Transverse colon (tissue), 4 donors: ENCODE data around the gene SRGAP1. TPM values are rescaled to one million over a fixed set of nuclear protein-coding genes. Genes with fewer than 3 reads are reported as not detected.

ENCODE experiments used
- DNase-seq: peaks from one replicate; pipeline ENCODE4 v3.0.0-alpha.2; 2019
- H3K27ac ChIP-seq, 4 donors: fragments of 200-600 bp; sonication (generic); 2 replicates each; pipeline ENCODE4 v1.5.1; 2016 to 2018; ENCODE audit warnings: inconsistent platforms in 4 of 4
- H3K27me3 ChIP-seq: fragments of 200-600 bp; sonication (generic); 2 replicates; pipeline ENCODE4 v1.5.1; 2017; ENCODE audit warnings: inconsistent platforms
- H3K36me3 ChIP-seq, 4 donors: fragments of 200-600 bp; sonication (generic); 2 replicates each; pipeline ENCODE4 v1.5.1; 2017 to 2019; ENCODE audit warnings: inconsistent platforms in 4 of 4
- H3K4me1 ChIP-seq, 4 donors: fragments of 200-600 bp; sonication (generic); 2 replicates each; pipeline ENCODE4 v1.5.1; 2017 to 2020; ENCODE audit warnings: inconsistent platforms in 4 of 4
- H3K4me3 ChIP-seq, 4 donors: fragments of 200-600 bp; sonication (generic); 1 replicate in 1 of 4; 2 replicates in 3 of 4; pipeline versions ENCODE4 v1.5.1 to v1.6.1; 2017 to 2019; ENCODE audit warnings: inconsistent platforms in 4 of 4
- H3K9me3 ChIP-seq, 2 donors: fragments of 200-600 bp; sonication (generic); 2 replicates each; pipeline ENCODE4 v1.5.1; 2017 to 2019; ENCODE audit warnings: inconsistent platforms in 2 of 2
- CTCF ChIP-seq, 5 experiments: fragments of 200-600 bp in 3 of 5; fragments of 450-650 bp in 2 of 5; sonication (generic) in 3 of 5; IDR thresholded peaks; 1 replicate in 2 of 5; 2 replicates in 3 of 5; pipeline ENCODE4 v1.5.1; 2016 to 2017; ENCODE audit warnings: antibody characterized with exemption in 5 of 5, inconsistent platforms in 3 of 5, mild to moderate bottlenecking in 2 of 5, moderate library complexity in 1 of 5
- EP300 ChIP-seq: sonication (generic); formaldehyde crosslinking; IDR thresholded peaks from one replicate; pipeline ENCODE4 v1.6.1; 2017; ENCODE audit warnings: antibody characterized with exemption, low read depth
- POLR2A ChIP-seq: fragments of 450-650 bp; IDR thresholded peaks from one replicate; pipeline ENCODE4 v1.6.1; 2016; ENCODE audit warnings: antibody characterized with exemption, mild to moderate bottlenecking, moderate library complexity
- POLR2AphosphoS5 ChIP-seq, 3 donors: sonication (generic); formaldehyde crosslinking; IDR thresholded peaks; one replicate each; pipeline ENCODE4 v1.6.1; 2016; ENCODE audit warnings: antibody characterized with exemption in 3 of 3
- WGBS, 2 donors: methylation state at CpG; one replicate each; pipeline ENCODE4 v1.1.5; 2018; ENCODE audit warnings: low coverage in 1 of 2; 5-methylcytosine and 5-hydroxymethylcytosine counted together
- in situ Hi-C, 4 donors: fragments of 200-750 bp; cut with MboI; loops; one replicate each; pipeline versions ENCODE4 v1.15.0 to v1.15.1; 2017; ENCODE audit warnings: low sequenced_read_pairs in 3 of 4, low pct_ligation_motif_present in 1 of 4, low pct_unique_long_range_greater_than_20kb in 1 of 4
- intact Hi-C: fragments of 100-400 bp; cut with DNase I; formaldehyde crosslinking; loops from one replicate; pipeline ENCODE4 v1.15.1; 2023; ENCODE audit warnings: low total_unique reads
- total RNA-seq, 4 donors: library from RNA; depleted of rRNA; stranded (reverse); fragments of >200 nt; gene quantifications; one replicate each; pipeline ENCODE4 v1.1.0, GENCODE V29; 2016

Gene SRGAP1
- total RNA-seq, 4 donors from 2014 or later: 16.0 to 720 (median 51.4) TPM

- in situ Hi-C loops: no loop called here
- no peaks in the 10 kb centered on the region for H3K9me3 ChIP-seq
Observed at GRCh38 chr12:64061868-64062375, 217.4 kb downstream of the SRGAP1 start.

GRCh38 chr12:64063121-64063520 lies 218.6 kb downstream of the SRGAP1 start:
- DNase-seq: no peak
- intact Hi-C loops: no loop called here
- Histone ChIP-seq H3K27me3 (no peaks in the 10 kb centered on the region), H3K4me1 (no peaks in the 10 kb centered on the region), H3K4me3 (no peak overlapping the region), H3K36me3 (peaks cover 0 to 5% (median 0%) of the 10 kb centered on the region in 4 donors), H3K9me3 (no peaks in the 10 kb centered on the region), H3K27ac (no peak overlapping the region)
- in situ Hi-C loops: no loop called here
- WGBS, 2 donors: 80 to 97% methylated on average over 3 of the region's 3 CpGs
- TF ChIP-seq EP300 (no peak), POLR2A (no peak), POLR2AphosphoS5 (IDR thresholded peaks at IDR 0.05) (no peak), CTCF (IDR thresholded peaks at IDR 0.05) (no peak)

More at GRCh38 chr12:64061868-64062375, 217.4 kb downstream of the SRGAP1 start:
- peaks cover 0 to 5% (median 0%) of the 10 kb centered on the region in 4 donors for H3K36me3 ChIP-seq
- WGBS, 2 donors: 92 to 100% methylated on average over 2 of the region's 2 CpGs
- H3K4me1 ChIP-seq: no peaks in the 10 kb centered on the region
- no peak overlapping the region for H3K27ac ChIP-seq
- no peak overlapping the region for H3K4me3 ChIP-seq
- intact Hi-C loops: no loop called here
- TF ChIP-seq EP300: no peak
- TF ChIP-seq POLR2A: no peak
- TF ChIP-seq CTCF (IDR thresholded peaks at IDR 0.05): no peak
- no peak for TF ChIP-seq POLR2AphosphoS5 (IDR thresholded peaks at IDR 0.05)
- no peak for DNase-seq
- H3K27me3 ChIP-seq: no peaks in the 10 kb centered on the region

GRCh38 chr12:64064240-64064639 lies 219.7 kb downstream of the SRGAP1 start:
- in situ Hi-C loops: no loop called here

GRCh38 chr12:64064706-64065105 lies 220.2 kb downstream of the SRGAP1 start:
- in situ Hi-C loops (no loop called here), intact Hi-C loops (no loop called here)
- Histone ChIP-seq H3K9me3 (no peaks in the 10 kb centered on the region), H3K36me3 (peaks cover 0 to 5% (median 0%) of the 10 kb centered on the region in 4 donors), H3K4me1 (no peaks in the 10 kb centered on the region), H3K27ac (no peak overlapping the region), H3K4me3 (no peak overlapping the region), H3K27me3 (no peaks in the 10 kb centered on the region)
- TF ChIP-seq EP300 (no peak), POLR2A (no peak), CTCF (IDR thresholded peaks at IDR 0.05) (no peak), POLR2AphosphoS5 (IDR thresholded peaks at IDR 0.05) (no peak)
- DNase-seq: no peak
- 89 to 94% methylated on average over 7 to 8 of the region's 8 CpGs for WGBS, 2 donors

More at GRCh38 chr12:64064240-64064639, 219.7 kb downstream of the SRGAP1 start:
- H3K36me3 ChIP-seq: peaks cover 0 to 5% (median 0%) of the 10 kb centered on the region in 4 donors
- TF ChIP-seq EP300 (no peak), POLR2AphosphoS5 (IDR thresholded peaks at IDR 0.05) (no peak), POLR2A (no peak), CTCF (IDR thresholded peaks at IDR 0.05) (no peak)
- H3K27me3 ChIP-seq: no peaks in the 10 kb centered on the region
- H3K4me1 ChIP-seq: no peaks in the 10 kb centered on the region
- intact Hi-C loops: no loop called here
- H3K9me3 ChIP-seq: no peaks in the 10 kb centered on the region
- DNase-seq: no peak
- WGBS, 2 donors: 60 to 78% methylated on average over 1 to 2 of the region's 2 CpGs
- H3K4me3 ChIP-seq: no peak overlapping the region
- no peak overlapping the region for H3K27ac ChIP-seq
